Measurements from ENCODE around the gene CT45A7.
"Not testable (repeated sequence)": the region's sequence is repeated elsewhere in the genome, so short reads cannot be mapped to it uniquely, and the experiment has no call there.

DNA sequence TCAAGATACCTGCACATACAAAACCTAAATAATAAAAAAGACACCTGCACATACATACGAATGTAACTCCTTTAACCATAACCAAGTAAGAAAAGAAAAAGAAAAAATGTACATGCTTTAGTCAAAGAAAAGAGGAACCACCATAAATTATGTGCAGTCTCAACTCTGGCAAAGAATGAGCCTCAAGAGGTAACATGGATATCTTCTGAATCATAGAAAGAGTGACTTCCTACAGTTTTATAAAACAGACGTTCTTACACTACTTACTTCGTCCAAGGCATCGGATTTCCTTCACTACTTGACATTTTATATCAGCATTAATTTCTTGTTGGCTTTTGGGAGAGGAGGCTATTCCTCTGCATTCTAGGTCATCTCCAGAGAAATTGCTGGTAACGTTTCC lies 45.7 kb upstream of the CT45A7 start:
- TF ChIP-seq, protein P1, sequence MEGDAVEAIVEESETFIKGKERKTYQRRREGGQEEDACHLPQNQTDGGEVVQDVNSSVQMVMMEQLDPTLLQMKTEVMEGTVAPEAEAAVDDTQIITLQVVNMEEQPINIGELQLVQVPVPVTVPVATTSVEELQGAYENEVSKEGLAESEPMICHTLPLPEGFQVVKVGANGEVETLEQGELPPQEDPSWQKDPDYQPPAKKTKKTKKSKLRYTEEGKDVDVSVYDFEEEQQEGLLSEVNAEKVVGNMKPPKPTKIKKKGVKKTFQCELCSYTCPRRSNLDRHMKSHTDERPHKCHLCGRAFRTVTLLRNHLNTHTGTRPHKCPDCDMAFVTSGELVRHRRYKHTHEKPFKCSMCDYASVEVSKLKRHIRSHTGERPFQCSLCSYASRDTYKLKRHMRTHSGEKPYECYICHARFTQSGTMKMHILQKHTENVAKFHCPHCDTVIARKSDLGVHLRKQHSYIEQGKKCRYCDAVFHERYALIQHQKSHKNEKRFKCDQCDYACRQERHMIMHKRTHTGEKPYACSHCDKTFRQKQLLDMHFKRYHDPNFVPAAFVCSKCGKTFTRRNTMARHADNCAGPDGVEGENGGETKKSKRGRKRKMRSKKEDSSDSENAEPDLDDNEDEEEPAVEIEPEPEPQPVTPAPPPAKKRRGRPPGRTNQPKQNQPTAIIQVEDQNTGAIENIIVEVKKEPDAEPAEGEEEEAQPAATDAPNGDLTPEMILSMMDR (IDR thresholded peaks at IDR 0.05), result not testable (repeated sequence)
- TF ChIP-seq POLR2A (IDR thresholded peaks at IDR 0.05), result not testable (repeated sequence)

All from lower leg skin (tissue), 3 donors.